ENCODE data around the gene CCL26.
"Not testable (repeated sequence)": the region's sequence is repeated elsewhere in the genome, so short reads cannot be mapped to it uniquely, and the experiment has no call there.

GRCh38 chr7:75721922-75722321 lies 50.1 kb downstream of the CCL26 start:
- not testable (repeated sequence) for TF ChIP-seq CTCF, POLR2A (IDR thresholded peaks at IDR 0.05)

Data from esophagus squamous epithelium (tissue), 4 donors.